ENCODE results near the gene TP53I11. TPM values are rescaled to one million over a fixed set of nuclear protein-coding genes. Genes with fewer than 3 reads are reported as not detected.

Gene TP53I11
- total RNA-seq, 1 experiment from 2014 or later: 42.4 TPM

- Mint-ChIP-seq H3K27ac (0 out of 2 replicates have a peak overlapping the region, but pooled peaks have one; percentile 6), H3K36me3 (peaks cover 8% of the 10 kb centered on the region), H3K9me3 (no peaks in the 10 kb centered on the region), H3K4me1 (peaks cover 19% of the 10 kb centered on the region), H3K4me3 (no peak overlapping the region), H3K27me3 (ENCODE audit: low read depth) (no peaks in the 10 kb centered on the region; the same call in 1 of the 2 replicates)
- no peak for DNase-seq (ENCODE audit: low spot score)
- no peak for ATAC-seq
- ChIA-PET CTCF (interaction anchor here (0.9 to 9.2 kb wide), 3 partner anchors 23 to 176 kb away, joined by 4 to 361 read pairs (median 19); no protein-coding TSS in a partner anchor), POLR2A (no interaction called here)
- TF ChIP-seq E2F4 (CRISPR knock-in tag; IDR thresholded peaks at IDR 0.05; ENCODE audit: borderline replicate concordance, low read depth) (no peak), FOXP1 (CRISPR knock-in tag; IDR thresholded peaks at IDR 0.05; ENCODE audit: borderline replicate concordance) (no peak), ATF2 (CRISPR knock-in tag; IDR thresholded peaks at IDR 0.05; ENCODE audit: borderline replicate concordance, low read depth) (no peak), ZNF396 (CRISPR knock-in tag; IDR thresholded peaks at IDR 0.05; ENCODE audit: borderline replicate concordance) (no peak), ZBTB21 (CRISPR knock-in tag; IDR thresholded peaks at IDR 0.05; ENCODE audit: borderline replicate concordance) (no peak), E2F1 (CRISPR knock-in tag; IDR thresholded peaks at IDR 0.05) (no peak), NFATC4 (CRISPR knock-in tag; IDR thresholded peaks at IDR 0.05) (no peak), E2F5 (CRISPR knock-in tag; IDR thresholded peaks at IDR 0.05) (no peak), RELA (CRISPR knock-in tag; IDR thresholded peaks at IDR 0.05; ENCODE audit: borderline replicate concordance) (no peak), ZBTB43 (CRISPR knock-in tag; IDR thresholded peaks at IDR 0.05) (no peak), ZNF281 (CRISPR knock-in tag; IDR thresholded peaks at IDR 0.05) (no peak), NFE2L1 (CRISPR knock-in tag; IDR thresholded peaks at IDR 0.05) (no peak), HMGXB4 (CRISPR knock-in tag; IDR thresholded peaks at IDR 0.05) (no peak), OVOL2 (CRISPR knock-in tag; IDR thresholded peaks at IDR 0.05; ENCODE audit: borderline replicate concordance) (no peak), CTCF (IDR thresholded peaks at IDR 0.05) (no peak), ATF1 (CRISPR knock-in tag; IDR thresholded peaks at IDR 0.05) (no peak), MAX (CRISPR knock-in tag; IDR thresholded peaks at IDR 0.05) (no peak)
These were observed 16.6 kb downstream of the TP53I11 start for GRCh38 chr11:44934110-44934509.
